HepG2 (cell line): Measurements from ENCODE around the gene CUL2. TPM values are rescaled to one million over a fixed set of nuclear protein-coding genes. Genes with fewer than 3 reads are reported as not detected.
A peak's percentile ranks its signal among the peaks of the same experiment; 100 is the strongest.

Experiments
- ATAC-seq: fragments of 200-7000 bp; cut with Tn5 transposase; 3 replicates; pipeline ENCODE4 v1.9.1; 2020; ENCODE audit warnings: mild to moderate bottlenecking, moderate library complexity
- BruUV-seq: library from RNA; stranded (reverse); fragments of 400-500 nt; replicated peaks from 2 replicates; lab custom pipeline; 2021; lab: Mats Ljungman, UMichigan
- CTCF ChIA-PET: fragments of 300-600 bp; formaldehyde crosslinking; extraction: SDS; loops from one replicate; lab custom pipeline; 2021; ENCODE audit warnings: low total read pairs, inconsistent platforms, low intra/inter-chr PET ratio; lab: Yijun Ruan, JAX
- POLR2A ChIA-PET: fragments of 350-600 bp; sonication (Branson Sonifier 250); formaldehyde crosslinking; loops from one replicate; lab custom pipeline; 2020; ENCODE audit warnings: antibody characterized with exemption, inconsistent platforms; lab: Yijun Ruan, JAX
- DNase-seq: peaks from one replicate; pipeline ENCODE4 v3.0.0-alpha.2; 2015; ENCODE audit warnings: low spot score
- FAIRE-seq: peaks from 3 replicates; lab custom pipeline; 2011; peaks lifted over from hg19 to GRCh38; lab: Jason Lieb, UNC
- H2AFZ ChIP-seq: one replicate; pipeline ENCODE4 v1.6.1; 2011; ENCODE audit warnings: low read length, inconsistent platforms
- H3K27ac ChIP-seq: fragments of 300-600 bp; 3 replicates; pipeline ENCODE4 v1.8.0; 2011; ENCODE audit warnings: mixed run types, mild to moderate bottlenecking, mixed read lengths, low read length, inconsistent platforms; ENCODE audit not compliant: insufficient read depth; ENCODE audit errors: extremely low read length
- H3K27me3 ChIP-seq, 2 experiments: fragments of 200-600 bp in 1 of 2; 2 replicates in 1 of 2; 3 replicates in 1 of 2; pipeline versions ENCODE4 v1.6.0 to v1.8.0; 2011; ENCODE audit warnings: low read length in 2 of 2, mild to moderate bottlenecking in 2 of 2, moderate library complexity in 2 of 2, inconsistent platforms in 1 of 2; ENCODE audit not compliant: insufficient read depth in 2 of 2, control insufficient read depth in 1 of 2
- H3K36me3 ChIP-seq, 2 experiments: fragments of 200-600 bp in 1 of 2; replicated peaks in 1 of 2; 2 replicates in 1 of 2; 3 replicates in 1 of 2; pipeline versions ENCODE4 v1.5.1 to v1.8.0; 2011; ENCODE audit warnings: low read length in 2 of 2, inconsistent platforms in 1 of 2; ENCODE audit not compliant: insufficient read depth in 2 of 2, control insufficient read depth in 1 of 2
- H3K4me1 ChIP-seq: 2 replicates; pipeline ENCODE4 v1.5.1; 2012; ENCODE audit warnings: low read length, inconsistent platforms; ENCODE audit not compliant: insufficient read depth
- H3K4me2 ChIP-seq: 2 replicates; pipeline ENCODE4 v1.6.0; 2011; ENCODE audit warnings: low read depth, low read length, inconsistent platforms
- H3K4me3 ChIP-seq, 3 experiments: fragments of 200-600 bp in 1 of 3; sonication (generic), shearing (Covaris generic) in 1 of 3; replicated peaks in 1 of 3; 2 replicates each; pipeline ENCODE4 v1.5.1; 2011 to 2016; ENCODE audit warnings: low read length in 3 of 3, inconsistent platforms in 2 of 3, low read depth in 2 of 3, mild to moderate bottlenecking in 2 of 3, control low read depth in 1 of 3, mixed read lengths in 1 of 3; ENCODE audit not compliant: insufficient read depth in 1 of 3
- H3K79me2 ChIP-seq: one replicate; pipeline ENCODE4 v1.6.1; 2011; ENCODE audit warnings: low read length, inconsistent platforms; ENCODE audit not compliant: insufficient read depth
- H3K9ac ChIP-seq: 2 replicates; pipeline ENCODE4 v1.6.0; 2011; ENCODE audit warnings: mild to moderate bottlenecking, low read depth, low read length, inconsistent platforms; ENCODE audit not compliant: insufficient read depth
- H3K9me3 ChIP-seq: 2 replicates; pipeline ENCODE4 v1.5.1; 2012; ENCODE audit warnings: mild to moderate bottlenecking, low read length
- H4K20me1 ChIP-seq: 2 replicates; pipeline ENCODE4 v1.6.0; 2011; ENCODE audit warnings: inconsistent platforms, mild to moderate bottlenecking, low read length, moderate library complexity; ENCODE audit not compliant: insufficient read depth
- GATA4 ChIP-seq: sonication (generic); IDR thresholded peaks from 2 replicates; pipeline ENCODE4 v1.6.1; 2016; ENCODE audit warnings: antibody characterized with exemption, low read depth, borderline replicate concordance
- SRY ChIP-seq: sonication (generic); formaldehyde crosslinking; IDR thresholded peaks from 2 replicates; pipeline ENCODE4 v1.8.0; 2022; ENCODE audit warnings: mild to moderate bottlenecking, missing genetic modification reagents
- YY1 ChIP-seq: IDR thresholded peaks from 2 replicates; pipeline ENCODE4 v1.6.1; 2011; ENCODE audit warnings: low read length, low read depth, moderate library complexity, mild to moderate bottlenecking; ENCODE audit not compliant: insufficient read depth, insufficient replicate concordance
- ZNF383 ChIP-seq: sonication (generic); formaldehyde crosslinking; IDR thresholded peaks from 2 replicates; pipeline ENCODE4 v1.4.0; 2020; ENCODE audit warnings: missing genetic modification reagents, mild to moderate bottlenecking, borderline replicate concordance
- ZNF546 ChIP-seq: sonication (generic); formaldehyde crosslinking; conservative IDR thresholded peaks from 2 replicates; pipeline ENCODE4 v1.8.1; 2023; ENCODE audit warnings: mild to moderate bottlenecking, missing genetic modification reagents
- WGBS: methylation state at CpG from one replicate; pipeline ENCODE4 v1.1.6; 2017; ENCODE audit warnings: low lambda C conversion rate; 5-methylcytosine and 5-hydroxymethylcytosine counted together
- in situ Hi-C: cut with HindIII; loops from 2 replicates; pipeline ENCODE4 v1.10.0; 2017; ENCODE audit warnings: low pct_unique_long_range_greater_than_20kb; ENCODE audit not compliant: extremely low pct_ligation_motif_present
- intact Hi-C: fragments of 100-400 bp; cut with micrococcal nuclease; formaldehyde crosslinking; loops from one replicate; pipeline ENCODE4 v1.10.0; 2022; ENCODE audit not compliant: unreplicated experiment
- polyA plus RNA-seq, 8 experiments: library from polyadenylated mRNA; depleted of rRNA in 3 of 8; stranded (reverse) in 7 of 8; unstranded in 1 of 8; fragments of >200 nt; fragmentation: Illumina TruSeq in 4 of 8; extraction: Trizol in 4 of 8; gene quantifications; 2 replicates each; pipeline versions ENCODE4 v1.2.1 to v1.2.3, GENCODE V29; 2011 to 2016; ENCODE audit warnings: low read depth in 4 of 8, missing spikeins in 1 of 8, mixed read lengths in 1 of 8; ENCODE audit not compliant: insufficient read depth in 1 of 8
- total RNA-seq, 5 experiments: library from RNA; depleted of rRNA; stranded (reverse); fragments of >200 nt; fragmentation: Illumina TruSeq; extraction: Trizol; gene quantifications; 2 replicates each; pipeline ENCODE4 v1.2.3, GENCODE V29; 2016; ENCODE audit warnings: low read depth in 1 of 5
- TF ChIP-seq, protein P1 (sequence below): IDR thresholded peaks from 2 replicates; pipeline ENCODE4 v1.6.1; 2016; ENCODE audit warnings: missing biosample characterization, missing genetic modification reagents, low read depth
- TF ChIP-seq, protein P2 (sequence below): sonication (generic); formaldehyde crosslinking; IDR thresholded peaks from 2 replicates; pipeline ENCODE4 v1.4.0; 2020; ENCODE audit warnings: missing genetic modification reagents

Gene CUL2
- total and polyA plus RNA-seq, 2 of the 13 experiments (the other 11 are each of a cell fraction or from before 2014, with no cell fraction given), result 9.6 to 33.1 TPM

DNA sequence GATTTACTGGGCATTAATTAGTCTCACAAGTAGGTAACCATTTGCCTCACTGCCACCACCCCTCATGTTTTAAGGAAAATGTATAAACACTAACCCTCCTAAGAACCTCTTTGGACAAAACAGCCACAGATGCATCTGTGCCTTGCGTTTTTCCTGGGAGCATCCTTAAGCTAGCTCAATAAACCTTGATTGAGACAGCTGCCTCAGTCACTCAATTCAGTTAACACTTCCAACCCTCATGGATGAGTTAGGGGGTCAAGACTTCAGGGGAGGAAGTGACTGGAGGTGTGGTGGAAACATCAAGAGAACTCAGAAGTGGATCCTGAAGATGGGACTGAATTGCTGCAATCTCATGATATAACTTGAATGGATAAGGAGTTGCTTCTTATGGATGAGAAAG is 31.5 kb downstream of the CUL2 start (continued):
- TF ChIP-seq, protein P1, sequence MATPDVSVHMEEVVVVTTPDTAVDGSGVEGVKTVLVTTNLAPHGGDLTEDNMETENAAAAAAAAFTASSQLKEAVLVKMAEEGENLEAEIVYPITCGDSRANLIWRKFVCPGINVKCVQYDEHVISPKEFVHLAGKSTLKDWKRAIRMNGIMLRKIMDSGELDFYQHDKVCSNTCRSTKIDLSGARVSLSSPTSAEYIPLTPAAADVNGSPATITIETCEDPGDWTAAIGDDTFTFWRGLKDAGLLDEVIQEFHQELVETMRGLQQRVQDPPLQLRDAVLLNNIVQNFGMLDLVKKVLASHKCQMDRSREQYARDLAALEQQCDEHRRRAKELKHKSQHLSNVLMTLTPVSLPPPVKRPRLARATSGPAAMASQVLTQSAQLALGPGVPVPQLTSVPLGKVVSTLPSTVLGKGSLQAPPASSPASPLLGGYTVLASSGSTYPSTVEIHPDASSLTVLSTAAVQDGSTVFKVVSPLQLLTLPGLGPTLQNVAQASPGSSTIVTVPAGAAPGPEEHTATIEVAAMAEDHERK (CRISPR knock-in tag), result no peak
- no peak for TF ChIP-seq ZNF383 (CRISPR knock-in tag)
- TF ChIP-seq, protein P2, sequence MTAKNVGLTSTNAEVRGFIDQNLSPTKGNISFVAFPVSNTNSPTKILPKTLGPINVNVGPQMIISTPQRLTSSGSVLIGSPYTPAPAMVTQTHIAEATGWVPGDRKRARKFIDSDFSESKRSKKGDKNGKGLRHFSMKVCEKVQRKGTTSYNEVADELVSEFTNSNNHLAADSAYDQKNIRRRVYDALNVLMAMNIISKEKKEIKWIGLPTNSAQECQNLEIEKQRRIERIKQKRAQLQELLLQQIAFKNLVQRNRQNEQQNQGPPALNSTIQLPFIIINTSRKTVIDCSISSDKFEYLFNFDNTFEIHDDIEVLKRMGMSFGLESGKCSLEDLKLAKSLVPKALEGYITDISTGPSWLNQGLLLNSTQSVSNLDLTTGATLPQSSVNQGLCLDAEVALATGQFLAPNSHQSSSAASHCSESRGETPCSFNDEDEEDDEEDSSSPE (CRISPR knock-in tag), result no peak

DNA sequence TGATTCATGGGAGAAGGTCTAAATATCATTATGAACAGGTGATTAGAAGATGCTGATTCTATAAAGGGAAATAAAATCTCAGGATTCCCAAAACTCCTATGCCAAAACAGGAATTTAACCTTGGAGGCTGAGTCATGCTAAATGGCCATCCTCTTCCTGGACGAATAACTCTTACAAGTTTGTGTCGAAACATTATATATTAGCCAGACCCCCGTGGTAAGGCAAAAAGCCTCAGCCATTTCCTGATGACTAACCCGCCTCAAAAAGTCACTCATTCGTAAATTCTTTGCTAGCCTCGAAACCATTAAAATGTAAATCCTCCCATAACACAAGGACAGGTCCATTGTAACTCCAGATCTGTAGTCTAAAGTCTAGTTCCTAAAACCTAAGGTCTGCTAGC is 32.0 kb downstream of the CUL2 start:
- FAIRE-seq (no peak), DNase-seq (peak; percentile 3), ATAC-seq (no peak)
- Histone ChIP-seq H3K27ac (no peak overlapping the region), H3K36me3 (peaks cover 9 to 37% of the 10 kb centered on the region in 2 experiments), H3K79me2 (no peaks in the 10 kb centered on the region), H3K9me3 (no peaks in the 10 kb centered on the region), H3K27me3 (no peaks in the 10 kb centered on the region), H3K4me3 (no peak overlapping the region), H3K4me2 (no peak overlapping the region), H3K4me1 (no peaks in the 10 kb centered on the region), H4K20me1 (no peaks in the 10 kb centered on the region), H2AFZ (no peak overlapping the region), H3K9ac (no peak overlapping the region)
- intact Hi-C loops (no loop called here), in situ Hi-C loops (no loop called here)
- BruUV-seq, result no TSS peak
- WGBS, result 92% methylated on average over 6 of the region's 6 CpGs
- POLR2A ChIA-PET, result no interaction called here
- CTCF ChIA-PET, result no interaction called here
- no peak for TF ChIP-seq SRY
- no peak for TF ChIP-seq YY1
- TF ChIP-seq ZNF546 (CRISPR knock-in tag), result no peak
- no peak for TF ChIP-seq GATA4
